Measurements from ENCODE around the gene SAA4.
"Not testable (repeated sequence)": the region's sequence is repeated elsewhere in the genome, so short reads cannot be mapped to it uniquely, and the experiment has no call there.

SAA4 gene

DNA sequence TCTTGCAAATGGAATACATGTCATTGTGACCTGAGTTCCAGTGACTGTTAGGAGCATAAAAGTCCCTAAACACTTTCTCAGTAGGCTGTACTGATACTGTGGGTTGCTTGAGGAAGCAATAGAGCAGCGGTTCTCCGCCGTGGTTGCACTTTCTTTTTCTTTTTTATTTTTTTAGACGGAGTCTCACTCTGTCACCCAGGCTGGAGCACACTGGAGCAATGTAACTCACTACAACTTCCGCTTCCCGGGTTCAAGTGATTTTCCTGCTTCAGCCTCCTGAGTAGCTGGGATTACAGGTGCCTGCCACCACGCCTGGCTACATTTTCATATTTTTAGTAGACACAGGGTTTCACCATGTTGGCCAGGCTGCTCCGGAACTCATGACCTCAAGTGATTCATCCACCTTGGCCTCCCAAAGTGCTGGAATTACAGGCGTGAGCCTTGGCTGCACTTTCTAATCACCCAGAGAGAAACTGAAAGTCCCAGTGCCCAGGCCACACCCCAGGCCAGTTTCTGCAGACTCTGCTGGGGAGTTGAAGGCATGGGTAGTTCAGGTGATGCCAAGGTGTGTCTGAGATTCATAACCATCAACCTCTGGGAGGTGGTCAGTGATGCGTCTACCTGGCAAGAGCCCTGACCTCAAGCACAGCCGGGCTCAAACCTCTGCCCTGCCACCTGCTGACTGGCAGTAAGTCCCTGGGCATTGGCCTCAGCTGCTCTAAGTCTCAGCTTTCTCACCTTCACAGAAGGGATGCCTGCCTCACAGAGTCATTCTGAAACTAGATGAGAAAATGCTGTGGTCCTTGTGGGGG, 10.0 kb upstream of the SAA4 start:
- peak; percentile 19 for DNase-seq

DNA sequence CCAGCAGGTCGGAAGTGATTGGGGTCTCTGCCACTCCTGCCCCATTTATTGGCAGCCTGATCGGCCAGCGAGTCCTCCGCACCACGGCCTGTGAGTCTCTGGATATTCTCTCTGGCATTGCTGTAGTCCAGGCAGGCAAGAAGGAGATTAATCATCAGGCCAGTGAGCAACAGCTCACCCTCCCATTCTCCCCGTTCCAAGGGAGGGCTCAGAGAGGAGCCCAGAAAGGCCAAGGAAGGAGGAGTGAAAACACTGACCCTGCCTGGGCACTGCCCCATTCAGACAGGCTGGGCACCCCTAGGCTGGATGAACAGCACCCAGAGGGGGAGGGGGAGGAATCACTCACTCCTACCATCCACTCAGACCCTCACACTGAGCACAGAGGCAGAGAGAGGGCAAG, 8.8 kb upstream of the SAA4 start:
- DNase-seq = no peak

DNA sequence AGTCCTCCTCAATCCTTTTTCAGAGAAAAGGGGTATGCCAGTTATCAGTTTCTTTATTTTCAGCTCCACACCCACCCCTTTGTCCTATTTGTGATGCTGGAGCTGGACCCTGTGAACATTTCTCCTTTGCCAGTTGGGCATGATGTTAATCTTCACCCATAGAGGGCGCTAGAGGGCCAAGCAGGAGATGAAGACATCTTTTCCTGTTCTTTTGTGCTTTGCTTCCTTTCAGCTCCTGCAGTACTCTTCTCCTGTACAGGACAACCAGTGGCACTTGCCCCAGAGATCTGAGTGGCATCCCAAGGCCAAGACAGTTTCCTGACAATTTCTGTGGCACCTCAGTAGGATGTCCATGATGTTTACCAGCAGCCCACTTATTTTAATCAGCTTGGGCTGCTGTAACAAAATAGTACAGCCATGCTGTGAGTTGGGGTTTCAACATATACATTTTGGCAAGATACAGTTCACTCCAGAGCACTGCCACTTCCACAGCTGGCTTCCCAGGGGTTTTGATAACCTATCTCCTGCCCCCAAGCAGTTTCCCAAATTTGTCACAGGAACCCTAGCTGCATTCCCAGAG, 7.3 kb upstream of the SAA4 start:
- DNase-seq = peak; percentile 59

DNA sequence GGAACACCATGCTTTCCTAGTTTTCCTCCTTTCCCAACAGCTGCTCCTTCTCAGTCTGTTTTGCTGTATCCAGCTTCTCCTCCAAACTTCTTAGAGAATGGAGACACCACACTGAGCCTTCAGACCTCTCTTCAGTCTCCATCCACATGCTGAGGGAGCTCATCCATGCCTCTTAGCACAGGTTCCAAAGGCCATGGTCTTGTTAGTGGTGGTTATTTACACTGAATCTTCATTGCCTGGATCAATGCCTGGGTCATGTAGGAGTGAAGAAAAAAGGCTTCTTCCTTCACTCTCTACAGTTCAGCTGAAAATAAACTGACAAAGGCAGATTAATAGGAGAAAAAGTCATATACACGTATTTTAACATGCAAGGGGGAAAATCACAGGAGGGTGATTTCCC, 3.1 kb upstream of the SAA4 start:
- no peak for DNase-seq

DNA sequence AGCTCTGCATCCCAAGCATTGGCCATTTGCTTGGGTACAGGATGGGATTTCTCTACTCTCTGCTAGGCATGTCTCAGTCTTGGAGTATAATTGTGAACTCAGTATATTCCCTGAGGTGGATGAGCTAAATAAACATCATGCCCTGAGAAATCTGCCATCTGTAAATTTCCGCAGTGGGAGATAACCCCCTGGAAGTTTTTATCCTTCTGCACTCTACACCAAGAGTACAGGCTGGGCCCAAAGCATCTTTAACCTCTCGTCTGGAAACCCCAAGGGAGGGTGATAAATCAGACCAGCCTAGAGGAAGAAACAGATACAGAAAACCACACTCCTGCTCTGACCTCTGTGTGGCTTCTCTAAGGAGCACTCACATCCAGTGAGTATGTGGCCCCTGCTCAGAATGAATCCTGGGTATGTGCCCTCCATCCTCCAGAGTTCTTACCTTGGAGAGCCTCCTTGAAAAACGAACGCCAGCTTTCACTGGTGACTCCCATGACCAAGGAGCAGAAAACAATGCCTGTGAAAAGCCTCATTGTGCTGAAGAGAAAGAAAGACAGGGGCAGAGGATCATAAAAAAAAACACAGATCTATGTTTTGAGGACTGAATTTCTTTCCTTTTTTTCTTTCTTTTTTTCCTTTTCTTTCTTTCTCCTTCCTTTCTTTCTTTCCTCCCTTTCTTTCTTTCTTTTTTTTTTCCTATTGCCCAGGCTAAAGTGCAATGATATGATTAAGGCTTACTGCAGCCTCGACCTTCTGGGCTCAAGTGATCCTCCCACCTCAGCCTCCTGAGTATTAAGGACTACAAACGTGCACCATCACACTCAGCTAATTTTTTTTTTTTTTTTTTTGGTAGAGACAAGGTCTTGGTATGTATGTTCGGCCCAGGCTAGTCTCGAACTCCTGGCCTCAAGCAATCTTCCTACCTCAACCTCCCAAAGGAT, 938 bp downstream of the SAA4 start:
- no peak for DNase-seq

DNA sequence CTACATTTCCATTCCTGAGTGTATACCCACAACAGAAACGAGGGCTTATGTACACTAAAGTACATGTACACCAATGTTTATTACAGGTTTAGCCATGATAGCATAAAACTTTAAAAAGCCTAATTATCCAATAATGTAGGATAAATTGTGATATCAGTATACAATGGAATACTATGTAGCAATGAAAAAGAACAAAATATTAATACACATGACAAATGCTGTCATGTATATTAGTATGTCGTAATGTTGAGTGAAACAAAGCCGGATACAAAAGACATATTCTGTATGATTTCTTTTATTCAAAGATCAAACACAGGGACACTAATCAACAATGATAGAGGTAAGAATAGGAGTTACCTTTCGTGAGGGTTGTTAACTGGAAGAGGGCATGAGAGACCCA, 2.7 kb downstream of the SAA4 start:
- DNase-seq = no peak

DNA sequence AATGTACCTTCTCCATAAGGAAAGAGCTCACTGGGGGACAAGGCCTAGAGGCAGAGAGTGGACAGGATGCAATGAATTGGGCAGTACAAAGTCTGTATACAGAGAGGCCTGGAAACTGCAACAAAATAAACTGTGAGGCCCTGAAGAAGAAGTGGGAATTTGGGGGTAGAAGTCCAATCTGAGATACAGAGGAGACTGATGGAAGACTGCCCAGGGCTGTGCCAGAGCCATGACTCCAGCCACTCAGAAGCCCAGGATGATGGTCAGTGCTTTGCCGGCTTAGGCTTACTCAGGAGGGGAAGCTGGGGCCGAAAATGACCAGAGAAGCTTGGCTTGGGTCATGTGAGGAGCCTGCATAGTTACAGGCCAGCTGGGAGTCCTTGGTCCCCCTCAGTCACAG, 5.7 kb downstream of the SAA4 start:
- DNase-seq = no peak

DNA sequence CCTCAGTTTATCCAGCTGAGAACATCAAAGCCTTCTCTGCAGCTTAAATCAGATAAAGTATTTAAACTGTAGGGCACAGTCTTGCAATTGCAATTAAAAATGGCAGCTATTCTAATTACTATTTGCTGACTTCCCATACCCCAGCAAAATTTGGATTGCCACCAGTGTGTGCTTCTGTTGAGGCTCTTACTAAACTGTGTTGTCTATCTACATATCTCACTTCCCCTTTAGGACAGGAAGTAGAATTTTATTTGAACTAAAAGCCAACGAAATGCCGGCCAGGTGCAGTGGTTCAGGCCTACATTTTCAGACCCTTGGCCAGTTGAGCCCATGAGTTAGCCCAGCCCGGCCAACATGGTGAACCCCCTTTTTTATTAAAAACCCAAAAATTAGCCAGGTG, 7.1 kb downstream of the SAA4 start:
- DNase-seq = no peak

DNA sequence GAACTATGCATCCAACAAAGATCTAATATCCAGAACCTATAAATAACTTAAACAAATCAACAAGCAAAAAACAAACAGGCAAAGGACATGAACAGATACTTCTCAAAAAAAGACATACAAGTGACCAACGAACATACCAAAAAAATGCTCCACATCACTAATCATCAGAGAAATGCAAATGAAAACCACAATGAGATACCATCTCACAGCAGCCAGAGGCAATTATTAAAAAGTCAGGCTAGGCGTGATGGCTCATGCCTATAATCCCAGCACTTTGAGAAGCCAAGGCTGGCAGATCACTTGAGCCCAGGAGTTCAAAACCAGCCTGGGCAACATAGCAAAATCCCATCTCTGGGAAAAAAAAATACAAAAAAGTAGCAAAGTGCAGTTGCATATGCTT, 10.7 kb downstream of the SAA4 start:
- DNase-seq = no peak

DNA sequence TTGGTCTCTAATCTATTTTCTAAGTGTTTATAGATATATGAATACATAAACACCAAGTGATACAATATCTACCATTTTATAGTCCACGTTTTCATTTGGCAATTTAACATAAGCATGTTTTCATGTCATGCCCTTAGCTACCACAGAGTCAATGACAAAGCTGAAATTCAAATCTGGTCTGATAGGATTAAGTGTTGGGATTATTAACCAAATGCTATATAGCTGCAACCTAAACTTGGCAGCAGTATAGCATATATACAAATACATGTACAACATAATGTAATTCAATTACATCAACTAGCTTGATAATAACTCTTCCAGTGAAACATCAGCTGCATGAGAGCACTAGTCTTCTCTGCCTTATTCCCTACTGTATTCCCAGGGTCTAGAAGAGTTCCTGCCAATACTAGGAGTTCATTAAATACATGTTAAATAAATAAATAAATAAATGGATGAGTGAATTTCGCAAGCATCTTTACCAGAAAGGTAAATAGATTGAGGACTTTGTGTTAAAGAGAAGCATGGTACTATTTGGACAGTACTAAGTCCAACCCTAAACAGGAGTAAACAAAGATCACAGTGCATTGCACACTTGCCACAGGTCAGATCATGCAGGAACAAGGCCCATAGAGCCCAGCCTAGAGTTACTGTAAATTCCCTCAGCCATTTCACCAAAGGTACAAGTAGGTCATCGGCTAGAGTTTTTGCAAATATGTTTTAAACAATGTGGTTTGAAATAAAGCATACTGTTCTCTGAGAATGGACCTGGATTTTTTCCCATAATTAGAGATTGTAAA, 12.8 kb downstream of the SAA4 start:
- DNase-seq = no peak

DNA sequence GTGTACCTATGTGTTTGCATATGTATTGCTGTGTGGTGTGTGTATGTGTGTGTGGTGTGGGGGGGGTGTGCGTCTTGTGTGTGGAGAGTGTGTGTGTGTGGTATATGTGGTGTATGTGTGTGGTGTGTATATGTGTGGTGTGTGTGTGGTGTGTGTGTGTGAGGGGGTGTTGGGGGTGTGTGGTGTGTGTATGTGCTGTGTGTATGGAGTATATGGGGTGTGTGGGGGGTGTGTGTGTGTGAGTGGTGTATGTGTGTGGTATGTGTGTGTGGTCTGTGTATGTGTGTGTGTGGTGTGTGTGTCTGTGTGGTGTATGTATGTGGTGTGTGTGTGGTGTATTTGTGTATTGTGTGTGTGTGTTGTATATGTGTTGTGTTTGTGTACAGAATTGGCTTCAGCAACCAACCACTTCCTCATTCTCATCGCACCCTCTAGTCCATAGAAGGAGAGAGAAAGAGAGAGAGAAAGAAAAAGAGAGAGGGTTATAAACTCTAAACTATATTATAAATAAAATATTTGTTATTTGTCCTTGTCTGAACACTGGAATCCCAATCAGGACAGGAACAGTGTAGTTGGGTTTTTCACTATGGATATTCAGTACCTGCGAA, 13.7 kb downstream of the SAA4 start:
- no peak for DNase-seq

DNA sequence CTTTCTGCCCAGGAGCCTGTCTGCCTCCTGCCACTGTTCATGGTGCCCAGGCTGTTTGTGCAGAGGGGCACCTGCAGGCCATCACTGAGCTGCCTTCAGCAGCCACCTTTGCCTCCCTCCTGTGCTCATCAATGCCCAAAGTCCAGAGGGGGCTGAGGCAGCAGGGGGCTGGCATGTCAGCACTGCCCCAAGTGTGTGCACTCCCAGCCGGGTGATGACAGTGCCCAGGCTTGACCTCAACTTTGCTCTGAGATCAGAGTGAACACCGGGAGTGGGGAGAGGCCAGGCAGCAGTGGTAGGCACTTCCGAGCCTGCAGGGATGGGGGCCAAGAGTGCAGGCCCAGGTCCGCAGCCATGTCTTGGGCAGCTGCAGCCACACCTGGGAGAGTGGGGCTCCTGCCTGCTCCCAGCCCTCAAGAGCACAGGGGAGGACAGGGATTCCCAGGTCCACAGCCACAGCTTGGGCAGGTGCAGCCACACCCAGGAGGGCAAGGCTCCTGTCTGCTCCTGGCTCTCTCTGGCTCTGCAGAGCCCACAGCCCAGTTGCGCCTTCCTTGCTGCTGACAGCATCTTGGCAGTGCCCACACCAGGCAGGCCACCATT, 15.2 kb downstream of the SAA4 start:
- DNase-seq = no peak

DNA sequence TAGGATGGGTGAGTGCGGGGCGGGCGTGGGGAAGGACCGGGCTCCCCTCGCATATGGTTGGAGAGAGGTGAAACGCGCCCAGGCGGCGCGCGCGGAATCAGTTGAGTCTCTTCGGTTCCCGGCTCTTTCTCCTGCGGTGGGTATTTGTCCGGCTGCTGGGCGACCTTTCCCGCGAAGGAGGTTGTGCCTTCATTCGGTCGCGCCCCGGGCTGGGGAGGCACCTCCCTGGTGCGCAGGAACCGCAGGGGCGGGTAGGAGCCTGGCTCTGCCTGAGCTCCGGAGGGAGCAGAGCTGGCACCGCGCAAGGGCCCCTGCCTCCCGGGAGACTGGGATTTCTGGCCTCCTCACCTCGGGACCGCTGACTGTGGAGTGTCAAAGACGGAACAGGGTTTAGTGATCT, 27.5 kb downstream of the SAA4 start:
- no peak for DNase-seq

DNA sequence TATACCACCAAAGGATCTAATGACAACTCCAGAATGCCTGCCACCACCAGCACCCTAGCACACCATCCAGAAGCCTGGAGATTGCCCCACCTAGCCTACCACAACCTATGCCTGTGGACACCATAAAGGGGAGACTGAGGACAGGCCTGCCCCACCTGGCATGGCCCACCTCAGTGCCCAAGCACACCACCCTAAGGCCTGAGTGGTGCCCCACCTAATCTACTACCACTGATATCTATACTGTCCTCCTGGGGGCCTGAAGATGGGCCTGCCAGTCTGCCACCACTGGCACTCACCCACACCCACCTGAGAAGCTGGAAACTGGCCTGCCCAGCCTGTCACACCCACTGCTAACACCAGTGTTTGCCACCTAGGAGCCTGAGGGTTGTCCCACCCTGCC, 31.8 kb downstream of the SAA4 start:
- DNase-seq = no peak

DNA sequence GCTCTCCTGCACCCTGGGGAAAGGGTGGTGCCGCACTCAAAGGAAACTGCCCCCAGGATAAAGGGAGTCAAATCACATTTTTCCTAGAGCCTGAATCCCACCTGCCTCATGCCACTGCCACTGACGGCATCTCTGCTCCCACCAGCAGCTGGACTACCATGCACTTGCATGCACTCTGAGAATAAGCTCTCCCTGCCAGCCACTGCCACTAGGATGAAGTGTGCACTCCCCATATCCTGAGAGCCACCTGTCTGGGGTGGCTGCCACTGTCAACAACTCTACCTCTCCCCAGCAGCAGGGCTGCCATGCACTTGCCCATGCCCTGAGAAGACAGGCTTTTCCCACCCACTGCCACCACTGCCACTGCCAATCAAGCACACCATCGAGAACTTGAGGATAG, 32.4 kb downstream of the SAA4 start:
- DNase-seq = no peak

DNA sequence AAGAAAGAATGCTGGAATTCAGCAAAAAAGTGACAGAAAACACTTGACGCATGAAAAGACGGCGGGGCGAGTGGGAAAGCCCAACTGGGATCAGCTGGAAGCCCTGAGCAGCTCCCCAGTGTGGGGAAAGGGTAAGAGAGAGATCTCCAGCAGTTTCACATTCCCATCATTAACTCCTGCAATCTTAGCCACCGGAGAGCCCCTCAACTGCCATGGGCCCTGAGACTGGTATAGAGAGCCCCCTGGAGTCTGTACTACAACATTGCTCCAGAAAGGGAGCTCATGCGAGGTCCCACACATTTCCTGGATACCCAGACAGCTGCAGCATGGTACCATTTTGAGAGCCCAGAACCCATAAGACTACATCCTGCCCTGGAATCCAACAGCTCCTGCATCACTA, 32.9 kb downstream of the SAA4 start:
- no peak for DNase-seq

DNA sequence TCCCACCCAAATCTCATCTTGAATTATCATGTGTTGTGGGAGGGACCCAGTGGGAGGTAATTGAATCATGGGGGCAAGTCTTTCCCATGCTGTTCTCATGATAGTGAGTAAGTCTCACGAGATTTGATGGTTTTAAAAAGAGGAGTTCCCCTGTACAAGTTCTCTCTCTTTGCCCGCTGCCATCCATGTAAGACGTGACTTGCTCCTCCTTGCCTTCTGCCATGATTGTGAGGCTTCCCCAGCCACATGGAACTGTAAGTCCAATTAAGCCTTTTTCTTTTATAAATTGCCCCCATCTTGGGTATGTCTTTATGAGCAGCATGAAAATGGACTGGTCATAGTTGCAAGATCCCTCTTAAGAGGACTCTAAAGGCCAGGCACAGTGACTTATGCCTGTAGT, 38.9 kb downstream of the SAA4 start:
- not testable (repeated sequence) for DNase-seq

DNA sequence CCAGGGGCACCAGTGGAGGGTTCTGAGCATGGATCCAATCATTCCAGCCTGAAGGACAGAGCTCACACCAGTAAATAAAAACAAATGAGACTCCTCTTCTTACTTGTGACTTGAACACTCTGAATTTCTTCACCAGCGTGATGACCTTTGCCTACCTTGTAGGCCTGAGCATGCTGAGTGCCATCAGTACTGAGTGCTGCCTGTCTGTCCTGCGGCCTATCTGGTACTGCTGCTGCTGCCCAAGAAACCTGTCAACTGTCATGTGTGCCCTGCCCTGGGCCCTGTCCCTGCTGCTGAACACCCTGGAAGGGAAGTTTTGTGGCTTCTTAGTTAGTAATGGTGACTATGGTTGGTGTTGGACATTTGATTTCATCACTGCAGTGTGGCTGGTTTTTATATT, 40.1 kb downstream of the SAA4 start:
- no peak for DNase-seq

DNA sequence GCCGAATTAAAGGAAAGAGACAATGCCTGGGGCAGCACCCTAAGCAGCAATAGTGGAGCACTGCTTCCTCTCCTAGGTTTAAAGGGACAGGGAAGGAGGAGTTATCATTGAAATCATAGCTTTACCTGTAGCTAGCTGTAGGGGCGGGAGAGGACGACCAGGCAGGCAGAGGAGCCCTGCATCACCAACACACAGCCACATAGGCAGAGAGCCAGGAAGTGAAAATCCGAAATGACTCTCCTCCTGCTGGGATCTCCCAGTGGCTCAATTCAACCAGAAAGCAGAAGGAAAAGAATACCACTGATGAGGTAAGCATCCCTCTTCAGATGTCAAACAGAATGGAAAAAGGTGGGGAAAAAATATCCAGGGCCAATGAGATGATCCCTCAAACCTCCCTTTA, 43.6 kb downstream of the SAA4 start:
- no peak for DNase-seq

DNA sequence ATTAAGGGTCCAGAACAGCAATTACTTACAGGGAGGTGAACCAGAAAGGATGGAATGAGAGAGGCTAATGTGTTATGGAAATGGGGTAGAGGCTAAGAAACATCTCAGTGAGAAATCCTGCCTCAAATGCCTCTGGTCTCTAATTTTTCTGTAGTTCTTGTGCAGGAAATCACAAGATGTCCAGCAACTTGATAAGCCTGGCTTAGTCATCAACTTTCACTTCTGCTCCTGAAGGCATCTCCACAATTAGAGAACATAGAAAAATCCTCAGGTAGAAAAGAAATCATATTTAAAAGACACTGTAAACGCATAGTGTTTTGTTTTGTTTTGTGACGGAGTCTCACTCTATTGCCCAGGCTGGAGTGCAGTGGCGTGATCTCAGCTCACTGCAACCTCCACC, 45.2 kb downstream of the SAA4 start:
- DNase-seq = no peak

DNA sequence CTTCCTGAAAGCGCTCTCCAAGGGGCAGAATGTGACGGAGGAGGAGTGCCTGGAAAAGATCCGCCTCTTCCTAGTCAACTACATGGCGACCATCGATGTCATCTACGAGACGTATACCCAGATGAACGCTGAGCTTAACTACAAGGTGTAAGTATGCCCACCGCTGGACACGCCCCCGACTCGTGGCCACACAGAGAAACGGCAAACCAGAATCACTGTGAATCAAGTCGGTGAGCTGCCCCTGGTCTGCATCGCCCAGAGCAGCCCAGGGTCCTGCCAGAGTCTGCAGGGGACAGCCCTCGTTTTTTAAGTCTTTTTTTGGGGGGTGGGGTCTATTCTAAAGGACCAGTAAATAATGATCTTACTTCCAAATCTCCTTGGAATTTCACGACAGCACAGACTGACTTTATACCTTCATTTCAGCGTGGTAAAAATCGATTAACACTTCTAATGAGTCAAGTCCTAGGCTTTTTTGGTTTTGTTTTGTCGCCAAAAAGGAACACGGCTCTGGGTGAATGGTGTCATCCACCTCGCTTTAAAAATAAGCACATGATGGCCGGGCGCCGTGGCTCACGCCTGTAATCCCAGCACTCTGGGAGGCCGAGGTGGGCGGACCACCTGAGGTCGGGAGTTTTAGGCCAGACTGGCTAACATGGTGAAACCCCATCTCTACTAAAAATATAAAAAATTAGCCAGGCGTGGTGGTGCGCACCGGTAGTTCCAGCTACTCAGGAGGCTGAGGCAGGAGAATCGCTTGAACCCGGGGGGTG, 46.9 kb downstream of the SAA4 start:
- DNase-seq = not testable (repeated sequence)

All from CD4-positive, alpha-beta T cell treated with Interleukin-6 for 4 hours (primary cell).